GM18909 (cell line): ENCODE data around the gene INTS15.
A peak's percentile ranks its signal among the peaks of the same experiment; 100 is the strongest.

Experiments
- ATAC-seq: cut with Tn5 transposase; IDR thresholded peaks from one replicate; pipeline ENCODE4 v1.9.1; 2021; ENCODE audit warnings: mild to moderate bottlenecking; ENCODE audit not compliant: unreplicated experiment, poor library complexity

INTS15 gene

GRCh38 chr7:6589829-6590644 is at the start of gene INTS15:
Gene INTS15 (plus strand): TSS chr7:6590021. CDS start chr7:6590284, 263 bp downstream.
- peak; percentile 87 for ATAC-seq

- no peak for ATAC-seq
These were observed 47.5 kb upstream of the INTS15 start for GRCh38 chr7:6542368-6542767.

- peak; percentile 68 for ATAC-seq
These were observed 44.3 kb upstream of the INTS15 start for GRCh38 chr7:6545398-6546126.

GRCh38 chr7:6546498-6547251 is 43.1 kb upstream of the INTS15 start:
- no peak for ATAC-seq

GRCh38 chr7:6547400-6547799 is 42.4 kb upstream of the INTS15 start:
- ATAC-seq, result no peak

- ATAC-seq, result no peak
These were observed 38.8 kb upstream of the INTS15 start, which contains the start of gene GRID2IP for GRCh38 chr7:6551016-6551511. Gene GRID2IP (minus strand): TSS chr7:6551461. CDS start chr7:6551436, 25 bp downstream.

- ATAC-seq, result no peak
These were observed 36.3 kb upstream of the INTS15 start for GRCh38 chr7:6553448-6554044.

GRCh38 chr7:6554848-6555247 is 35.0 kb upstream of the INTS15 start:
- no peak for ATAC-seq

- no peak for ATAC-seq
These were observed 33.6 kb upstream of the INTS15 start for GRCh38 chr7:6556196-6556595.

- no peak for ATAC-seq
These were observed 31.0 kb upstream of the INTS15 start for GRCh38 chr7:6558837-6559236.

- ATAC-seq, result no peak
These were observed 29.9 kb upstream of the INTS15 start for GRCh38 chr7:6559896-6560295.

GRCh38 chr7:6562106-6562505 is 27.7 kb upstream of the INTS15 start:
- no peak for ATAC-seq

- ATAC-seq, result no peak
These were observed 25.7 kb upstream of the INTS15 start for GRCh38 chr7:6563936-6564770.

GRCh38 chr7:6565655-6566054 is 24.2 kb upstream of the INTS15 start:
- ATAC-seq, result no peak

GRCh38 chr7:6567886-6568285 is 21.9 kb upstream of the INTS15 start:
- ATAC-seq, result no peak

- ATAC-seq, result no peak
These were observed 18.6 kb upstream of the INTS15 start for GRCh38 chr7:6571160-6571779.

- no peak for ATAC-seq
These were observed 14.4 kb upstream of the INTS15 start for GRCh38 chr7:6575281-6576023.
